CD4-positive, alpha-beta T cell treated with Interleukin-15 for 1 hour (primary cell): ENCODE measurements around the gene TP53I13.
A peak's percentile ranks its signal among the peaks of the same experiment; 100 is the strongest.

Experiments used
- DNase-seq: peaks from one replicate; pipeline ENCODE4 v3.0.0-alpha.2; 2020

Gene TP53I13

GRCh38 chr17:29582254-29582765, 13.8 kb downstream of the TP53I13 start:
- no peak for DNase-seq

- no peak for DNase-seq
Observed at GRCh38 chr17:29582772-29583171, 14.3 kb downstream of the TP53I13 start.

GRCh38 chr17:29583324-29584248, 15.1 kb downstream of the TP53I13 start:
- no peak for DNase-seq

- DNase-seq: no peak
Observed at GRCh38 chr17:29584452-29585079, 16.1 kb downstream of the TP53I13 start.

GRCh38 chr17:29585080-29585751, 16.7 kb downstream of the TP53I13 start:
- DNase-seq: no peak

GRCh38 chr17:29586676-29587469, 18.4 kb downstream of the TP53I13 start:
- no peak for DNase-seq

GRCh38 chr17:29587591-29587990, 19.1 kb downstream of the TP53I13 start:
- DNase-seq: no peak

- no peak for DNase-seq
Observed at GRCh38 chr17:29588017-29588561, 19.6 kb downstream of the TP53I13 start.

GRCh38 chr17:29588562-29589411, 20.3 kb downstream of the TP53I13 start:
- peak; percentile 55 for DNase-seq

- peak; percentile 85 for DNase-seq
Observed at GRCh38 chr17:29589524-29590410, 21.3 kb downstream of the TP53I13 start, which contains the start of gene GIT1. TSS of gene GIT1 (minus strand) at chr17:29589648. CDS start at chr17:29589378, 270 bp downstream.

- no peak for DNase-seq
Observed at GRCh38 chr17:29590411-29591145, 22.1 kb downstream of the TP53I13 start.

- no peak for DNase-seq
Observed at GRCh38 chr17:29591146-29591736, 22.7 kb downstream of the TP53I13 start.

- DNase-seq: peak; percentile 72
Observed at GRCh38 chr17:29591737-29592608, 23.5 kb downstream of the TP53I13 start.

GRCh38 chr17:29592850-29593551, 24.5 kb downstream of the TP53I13 start, which contains the start of gene ANKRD13B:
TSS of gene ANKRD13B (plus strand) at chr17:29593132. CDS start at chr17:29593622, 490 bp downstream.
- DNase-seq: no peak

- DNase-seq: no peak
Observed at GRCh38 chr17:29593591-29594518, 25.4 kb downstream of the TP53I13 start.
